GM12874 (cell line): ENCODE results near the gene GLRX5.

Experiments used
- CTCF ChIP-seq: IDR thresholded peaks from 2 replicates; pipeline ENCODE4 v1.5.1; 2011; ENCODE audit warnings: low read depth, mild to moderate bottlenecking, control low read depth, low read length, moderate library complexity; ENCODE audit not compliant: insufficient read depth

GLRX5 gene

GRCh38 chr14:95534299-95535225, at the start of gene GLRX5:
Gene GLRX5 (plus strand): TSS chr14:95535050. CDS start chr14:95535090, 40 bp downstream.
- no peak for TF ChIP-seq CTCF

GRCh38 chr14:95485222-95485819, 49.5 kb upstream of the GLRX5 start:
- TF ChIP-seq CTCF = no peak

GRCh38 chr14:95486875-95487668, 47.8 kb upstream of the GLRX5 start:
- TF ChIP-seq CTCF = no peak

- no peak for TF ChIP-seq CTCF
Measured at GRCh38 chr14:95487669-95488084, 47.2 kb upstream of the GLRX5 start.

GRCh38 chr14:95488376-95489213, 46.3 kb upstream of the GLRX5 start:
- no peak for TF ChIP-seq CTCF

- no peak for TF ChIP-seq CTCF
Measured at GRCh38 chr14:95489214-95490137, 45.4 kb upstream of the GLRX5 start.
